ENCODE data around the gene ST6GAL1.
"Not testable (repeated sequence)": the region's sequence is repeated elsewhere in the genome, so short reads cannot be mapped to it uniquely, and the experiment has no call there.

DNA sequence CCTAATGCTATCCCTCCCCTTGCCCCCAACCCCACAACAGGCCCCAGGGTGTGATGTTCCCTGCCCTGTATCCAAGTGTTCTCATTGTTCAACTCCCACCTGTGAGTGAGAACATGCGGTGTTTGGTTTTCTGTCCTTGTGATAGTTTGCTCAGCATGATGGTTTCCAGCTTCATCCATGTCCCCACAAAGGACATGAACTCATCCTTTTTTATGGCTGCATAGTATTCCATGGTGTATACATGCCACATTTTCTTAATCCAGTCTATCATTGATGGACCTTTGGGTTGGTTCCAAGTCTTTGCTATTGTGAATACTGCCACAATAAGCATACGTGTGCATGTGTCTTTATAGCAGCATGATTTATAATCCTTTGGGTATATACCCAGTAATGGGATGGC, 122.1 kb downstream of the ST6GAL1 start:
- TF ChIP-seq EZH2 (IDR thresholded peaks at IDR 0.05; ENCODE audit: low read depth), result not testable (repeated sequence)
- TF ChIP-seq, protein P1, sequence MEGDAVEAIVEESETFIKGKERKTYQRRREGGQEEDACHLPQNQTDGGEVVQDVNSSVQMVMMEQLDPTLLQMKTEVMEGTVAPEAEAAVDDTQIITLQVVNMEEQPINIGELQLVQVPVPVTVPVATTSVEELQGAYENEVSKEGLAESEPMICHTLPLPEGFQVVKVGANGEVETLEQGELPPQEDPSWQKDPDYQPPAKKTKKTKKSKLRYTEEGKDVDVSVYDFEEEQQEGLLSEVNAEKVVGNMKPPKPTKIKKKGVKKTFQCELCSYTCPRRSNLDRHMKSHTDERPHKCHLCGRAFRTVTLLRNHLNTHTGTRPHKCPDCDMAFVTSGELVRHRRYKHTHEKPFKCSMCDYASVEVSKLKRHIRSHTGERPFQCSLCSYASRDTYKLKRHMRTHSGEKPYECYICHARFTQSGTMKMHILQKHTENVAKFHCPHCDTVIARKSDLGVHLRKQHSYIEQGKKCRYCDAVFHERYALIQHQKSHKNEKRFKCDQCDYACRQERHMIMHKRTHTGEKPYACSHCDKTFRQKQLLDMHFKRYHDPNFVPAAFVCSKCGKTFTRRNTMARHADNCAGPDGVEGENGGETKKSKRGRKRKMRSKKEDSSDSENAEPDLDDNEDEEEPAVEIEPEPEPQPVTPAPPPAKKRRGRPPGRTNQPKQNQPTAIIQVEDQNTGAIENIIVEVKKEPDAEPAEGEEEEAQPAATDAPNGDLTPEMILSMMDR (conservative IDR thresholded peaks at IDR 0.05), result not testable (repeated sequence)

Measured in PC-9 (cell line).